ENCODE measurements around the gene NEMP2.
A peak's percentile ranks its signal among the peaks of the same experiment; 100 is the strongest.
"Not testable (repeated sequence)": the region's sequence is repeated elsewhere in the genome, so short reads cannot be mapped to it uniquely, and the experiment has no call there.

Gene NEMP2

DNA sequence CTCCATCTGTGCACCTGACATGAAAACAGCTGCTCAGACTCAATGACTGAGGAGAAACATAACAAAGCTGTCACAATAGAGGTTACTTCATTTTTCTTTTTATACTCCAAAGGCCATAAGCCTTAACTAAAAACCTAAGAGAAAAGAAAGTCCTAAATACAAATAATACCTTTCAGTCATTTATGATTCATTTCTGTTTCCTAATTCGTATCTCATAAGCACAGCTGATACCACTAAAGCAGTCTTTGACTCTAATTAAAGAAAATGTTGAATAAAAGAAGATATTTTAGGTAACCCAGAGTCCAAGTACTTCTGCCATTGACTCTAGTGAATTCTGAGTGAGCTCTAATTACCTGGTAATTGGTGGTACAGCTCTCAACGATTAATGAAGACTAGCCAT lies 20.6 kb downstream of the NEMP2 start:
- peaks cover 8 to 33% (median 20%) of the 10 kb centered on the region in 4 experiments for H3K4me1 ChIP-seq (ENCODE audit: control extremely low read depth in 1 of 4, control insufficient read depth in 4 of 4, insufficient read depth in 4 of 4, low read length in 3 of 4)
- DNase-seq = no peak
- H3K27me3 ChIP-seq (replicated peaks in 2 of 5; ENCODE audit: control insufficient read depth in 4 of 5, insufficient read depth in 5 of 5, low read length in 4 of 5) = no peaks in the 10 kb centered on the region
- H3K36me3 ChIP-seq (ENCODE audit: control insufficient read depth in 4 of 4, insufficient read depth in 4 of 4, low read length in 3 of 4) = peaks cover 2 to 32% (median 8%) of the 10 kb centered on the region in 4 experiments
- no peaks in the 10 kb centered on the region for H3K9me3 ChIP-seq (ENCODE audit: control extremely low read depth in 1 of 5, control insufficient read depth in 4 of 5, insufficient read depth in 2 of 5, low read depth in 1 of 5, low read length in 4 of 5)
- WGBS (ENCODE audit: insufficient coverage) = no CpG with 5 or more reads among the region's 2 CpGs
- POLR2A ChIA-PET = no interaction called here
- no peak overlapping the region for H3K27ac ChIP-seq (ENCODE audit: insufficient read depth in 1 of 2, low read depth in 1 of 2, low read length in 2 of 2, poor library complexity in 1 of 2, severe bottlenecking in 2 of 2)
- CTCF ChIA-PET = interaction anchor here (1.0 to 6.1 kb wide), 2 partner anchors 15 to 132 kb away, joined by 3 to 44 read pairs; no protein-coding TSS in a partner anchor
- no peak overlapping the region for H3K4me3 ChIP-seq (ENCODE audit: control insufficient read depth in 1 of 7, extremely low read depth in 1 of 7, insufficient read depth in 4 of 7, low read depth in 2 of 7, low read length in 6 of 7)

DNA sequence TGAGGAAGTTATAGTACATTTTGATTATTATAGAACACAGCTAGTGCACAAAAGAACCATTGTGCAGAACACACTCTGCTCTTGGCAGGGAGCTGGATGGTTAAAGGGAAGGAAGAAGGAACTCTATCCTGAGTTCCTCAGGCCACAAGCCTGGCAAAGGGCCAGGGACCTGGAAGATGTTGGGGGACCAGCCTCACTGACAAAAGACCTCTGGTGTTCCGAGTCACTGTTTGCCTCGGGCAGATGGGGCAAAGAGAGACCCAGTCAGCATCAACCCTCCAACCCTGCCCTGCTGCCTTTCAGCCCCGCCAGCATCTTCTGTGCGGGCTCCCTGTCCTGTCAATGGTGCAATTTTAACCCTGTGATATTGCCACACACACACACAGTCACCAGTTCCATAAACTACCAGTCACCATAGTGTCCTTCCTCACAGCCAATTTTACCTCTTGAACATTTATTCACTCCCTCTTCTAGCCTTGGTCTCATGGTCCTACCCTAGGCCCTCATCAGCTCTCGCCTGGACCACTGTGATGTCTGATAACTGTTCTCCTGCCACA lies 21.9 kb downstream of the NEMP2 start:
- ChIA-PET POLR2A (no interaction called here), CTCF (interaction anchor here (0.6 to 6.1 kb wide), 8 partner anchors 8 to 184 kb away, joined by 3 to 44 read pairs (median 5); no protein-coding TSS in a partner anchor)
- WGBS (ENCODE audit: insufficient coverage) = 54% methylated on average over 4 of the region's 5 CpGs
- Histone ChIP-seq H3K27ac (ENCODE audit: insufficient read depth in 1 of 2, low read depth in 1 of 2, low read length in 2 of 2, poor library complexity in 1 of 2, severe bottlenecking in 2 of 2) (no peak overlapping the region), H3K9me3 (ENCODE audit: control extremely low read depth in 1 of 5, control insufficient read depth in 4 of 5, insufficient read depth in 2 of 5, low read depth in 1 of 5, low read length in 4 of 5) (no peaks in the 10 kb centered on the region), H3K4me1 (ENCODE audit: control extremely low read depth in 1 of 4, control insufficient read depth in 4 of 4, insufficient read depth in 4 of 4, low read length in 3 of 4) (peaks cover 8 to 33% (median 20%) of the 10 kb centered on the region in 4 experiments), H3K36me3 (ENCODE audit: control insufficient read depth in 4 of 4, insufficient read depth in 4 of 4, low read length in 3 of 4) (peaks cover 2 to 40% (median 14%) of the 10 kb centered on the region in 4 experiments), H3K4me3 (ENCODE audit: control insufficient read depth in 1 of 7, extremely low read depth in 1 of 7, insufficient read depth in 4 of 7, low read depth in 2 of 7, low read length in 6 of 7) (no peak overlapping the region), H3K27me3 (replicated peaks in 2 of 5; ENCODE audit: control insufficient read depth in 4 of 5, insufficient read depth in 5 of 5, low read length in 4 of 5) (no peaks in the 10 kb centered on the region)
- DNase-seq = no peak

DNA sequence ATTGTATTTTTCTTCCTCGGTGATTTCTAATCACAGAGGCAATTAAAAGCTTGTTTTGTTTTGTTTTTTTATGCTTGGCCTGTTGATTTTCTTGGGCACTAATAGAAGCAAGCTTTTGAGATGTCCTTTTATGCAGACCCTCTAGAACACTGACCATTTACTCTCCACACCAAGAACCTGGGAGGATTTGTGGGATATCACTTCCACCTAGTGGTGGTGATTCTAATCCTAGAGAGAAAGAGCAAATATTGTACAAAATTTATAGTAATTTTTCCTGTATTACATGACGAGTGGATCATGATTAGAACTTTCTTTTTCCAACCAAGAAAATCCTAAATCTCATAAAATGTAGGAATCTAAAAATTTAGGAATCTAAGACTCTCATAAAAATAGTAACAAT lies 23.4 kb downstream of the NEMP2 start:
- ChIA-PET POLR2A (no interaction called here), CTCF (interaction anchor here (0.6 to 6.1 kb wide), 10 partner anchors 9 to 166 kb away, joined by 3 to 44 read pairs (median 5); no protein-coding TSS in a partner anchor)
- no peak overlapping the region for H3K27ac ChIP-seq (ENCODE audit: insufficient read depth in 1 of 2, low read depth in 1 of 2, low read length in 2 of 2, poor library complexity in 1 of 2, severe bottlenecking in 2 of 2)
- no peaks in the 10 kb centered on the region for H3K27me3 ChIP-seq (replicated peaks in 2 of 5; ENCODE audit: control insufficient read depth in 4 of 5, insufficient read depth in 5 of 5, low read length in 4 of 5)
- H3K4me1 ChIP-seq (ENCODE audit: control extremely low read depth in 1 of 4, control insufficient read depth in 4 of 4, insufficient read depth in 4 of 4, low read length in 3 of 4) = peaks cover 7 to 33% (median 16%) of the 10 kb centered on the region in 4 experiments
- peak in 2 of 3 donors; percentile 28 to 31 for DNase-seq
- H3K9me3 ChIP-seq (ENCODE audit: control extremely low read depth in 1 of 5, control insufficient read depth in 4 of 5, insufficient read depth in 2 of 5, low read depth in 1 of 5, low read length in 4 of 5) = no peaks in the 10 kb centered on the region
- WGBS (ENCODE audit: insufficient coverage) = no CpG with 5 or more reads among the region's 2 CpGs
- H3K4me3 ChIP-seq (ENCODE audit: control insufficient read depth in 1 of 7, extremely low read depth in 1 of 7, insufficient read depth in 4 of 7, low read depth in 2 of 7, low read length in 6 of 7) = no peak overlapping the region
- peaks cover 0 to 42% (median 23%) of the 10 kb centered on the region in 4 experiments for H3K36me3 ChIP-seq (ENCODE audit: control insufficient read depth in 4 of 4, insufficient read depth in 4 of 4, low read length in 3 of 4)

DNA sequence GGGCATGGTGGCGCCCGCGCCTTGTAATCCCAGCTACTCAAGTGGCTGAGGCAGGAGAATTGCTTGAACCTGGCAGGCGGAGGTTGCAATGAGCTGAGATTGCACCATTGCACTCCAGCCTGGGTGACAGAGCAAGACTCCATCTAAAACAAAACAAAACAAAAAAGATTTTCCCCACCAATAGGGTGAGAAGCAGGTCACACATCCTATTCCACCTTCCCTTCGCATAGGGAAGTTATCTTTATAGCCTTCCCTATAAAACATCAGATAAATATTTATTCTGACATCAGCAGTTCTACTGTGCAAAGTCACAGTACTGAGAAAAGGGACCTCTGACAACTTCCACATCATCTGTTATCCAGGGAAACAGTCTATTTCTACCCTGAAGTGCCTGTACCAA lies 24.6 kb downstream of the NEMP2 start:
- H3K27ac ChIP-seq (ENCODE audit: insufficient read depth in 1 of 2, low read depth in 1 of 2, low read length in 2 of 2, poor library complexity in 1 of 2, severe bottlenecking in 2 of 2); H3K9me3 ChIP-seq (ENCODE audit: control extremely low read depth in 1 of 5, control insufficient read depth in 4 of 5, insufficient read depth in 2 of 5, low read depth in 1 of 5, low read length in 4 of 5); DNase-seq; H3K27me3 ChIP-seq (replicated peaks in 2 of 5; ENCODE audit: control insufficient read depth in 4 of 5, insufficient read depth in 5 of 5, low read length in 4 of 5); H3K4me3 ChIP-seq (ENCODE audit: control insufficient read depth in 1 of 7, extremely low read depth in 1 of 7, insufficient read depth in 4 of 7, low read depth in 2 of 7, low read length in 6 of 7): not testable (repeated sequence)
- 98% methylated on average over 5 of the region's 5 CpGs for WGBS (ENCODE audit: insufficient coverage)
- Histone ChIP-seq H3K4me1 (ENCODE audit: control extremely low read depth in 1 of 4, control insufficient read depth in 4 of 4, insufficient read depth in 4 of 4, low read length in 3 of 4) (peaks cover 0 to 21% (median 9%) of the 10 kb centered on the region in 4 experiments), H3K36me3 (ENCODE audit: control insufficient read depth in 4 of 4, insufficient read depth in 4 of 4, low read length in 3 of 4) (peaks cover 0 to 53% (median 32%) of the 10 kb centered on the region in 4 experiments)
- ChIA-PET POLR2A (interaction anchor here (0.5 kb wide), 1 partner anchor 119 kb away, joined by 3 read pairs; no protein-coding TSS in a partner anchor), CTCF (interaction anchor here (1.1 to 6.1 kb wide), 8 partner anchors 8 to 422 kb away, joined by 3 to 44 read pairs (median 4); no protein-coding TSS in a partner anchor)

DNA sequence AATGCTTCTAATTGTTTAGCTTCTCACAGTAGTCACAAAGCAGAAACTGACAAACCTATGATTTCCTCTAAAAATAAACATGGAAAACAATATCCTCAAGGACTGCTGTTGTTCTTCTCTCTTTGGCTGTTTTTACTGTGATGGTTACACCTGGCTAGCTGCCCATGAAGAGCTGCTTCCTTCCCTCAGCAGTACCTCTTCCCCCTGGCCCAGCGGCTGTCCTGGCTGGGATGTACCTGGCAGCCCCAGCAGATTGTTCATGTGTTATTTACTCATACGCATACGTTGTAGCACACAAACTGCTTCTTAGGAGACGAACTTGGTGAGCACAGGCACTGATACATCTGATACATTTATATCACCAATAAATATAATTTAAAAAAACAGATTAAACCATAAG lies 27.4 kb downstream of the NEMP2 start:
- H3K4me1 ChIP-seq (ENCODE audit: control extremely low read depth in 1 of 4, control insufficient read depth in 4 of 4, insufficient read depth in 4 of 4, low read length in 3 of 4) = peaks cover 0 to 8% (median 0%) of the 10 kb centered on the region in 4 experiments
- no peaks in the 10 kb centered on the region for H3K9me3 ChIP-seq (ENCODE audit: control extremely low read depth in 1 of 5, control insufficient read depth in 4 of 5, insufficient read depth in 2 of 5, low read depth in 1 of 5, low read length in 4 of 5)
- ChIA-PET POLR2A (no interaction called here), CTCF (interaction anchor here (1.1 kb wide), 1 partner anchor 89 kb away, joined by 3 read pairs; no protein-coding TSS in a partner anchor)
- no peaks in the 10 kb centered on the region for H3K27me3 ChIP-seq (replicated peaks in 2 of 5; ENCODE audit: control insufficient read depth in 4 of 5, insufficient read depth in 5 of 5, low read length in 4 of 5)
- H3K36me3 ChIP-seq (ENCODE audit: control insufficient read depth in 4 of 4, insufficient read depth in 4 of 4, low read length in 3 of 4) = peaks cover 6 to 61% (median 44%) of the 10 kb centered on the region in 4 experiments
- 36% methylated on average over 1 of the region's 4 CpGs for WGBS (ENCODE audit: insufficient coverage)
- no peak for DNase-seq
- H3K4me3 ChIP-seq (ENCODE audit: control insufficient read depth in 1 of 7, extremely low read depth in 1 of 7, insufficient read depth in 4 of 7, low read depth in 2 of 7, low read length in 6 of 7) = no peak overlapping the region
- peak overlapping the region in 1 of 2 experiments; percentile 1 for H3K27ac ChIP-seq (ENCODE audit: insufficient read depth in 1 of 2, low read depth in 1 of 2, low read length in 2 of 2, poor library complexity in 1 of 2, severe bottlenecking in 2 of 2)

DNA sequence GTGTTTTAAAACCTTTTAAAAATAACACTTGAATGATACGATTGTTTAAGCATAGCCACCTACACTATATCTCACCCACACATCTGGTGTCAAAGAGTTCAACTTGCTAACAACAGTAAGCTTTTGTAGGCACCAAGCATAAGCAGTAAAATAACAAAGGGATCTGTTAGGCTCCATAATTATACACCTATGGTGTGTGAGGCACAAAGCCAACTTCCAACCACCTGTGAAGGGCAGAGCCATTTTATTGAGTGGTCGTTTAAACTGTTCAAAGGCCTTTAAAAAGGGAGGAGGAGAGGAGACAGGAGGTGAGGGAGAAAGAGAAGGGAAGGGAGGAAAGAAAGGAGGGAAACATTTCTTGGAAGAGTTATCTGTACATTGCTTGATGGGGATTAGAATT lies 27.9 kb downstream of the NEMP2 start:
- Histone ChIP-seq H3K36me3 (ENCODE audit: control insufficient read depth in 4 of 4, insufficient read depth in 4 of 4, low read length in 3 of 4) (peaks cover 6 to 65% (median 47%) of the 10 kb centered on the region in 4 experiments), H3K27me3 (replicated peaks in 2 of 5; ENCODE audit: control insufficient read depth in 4 of 5, insufficient read depth in 5 of 5, low read length in 4 of 5) (no peaks in the 10 kb centered on the region), H3K4me3 (ENCODE audit: control insufficient read depth in 1 of 7, extremely low read depth in 1 of 7, insufficient read depth in 4 of 7, low read depth in 2 of 7, low read length in 6 of 7) (no peak overlapping the region), H3K27ac (ENCODE audit: insufficient read depth in 1 of 2, low read depth in 1 of 2, low read length in 2 of 2, poor library complexity in 1 of 2, severe bottlenecking in 2 of 2) (peak overlapping the region in 1 of 2 experiments; percentile 1), H3K9me3 (ENCODE audit: control extremely low read depth in 1 of 5, control insufficient read depth in 4 of 5, insufficient read depth in 2 of 5, low read depth in 1 of 5, low read length in 4 of 5) (no peaks in the 10 kb centered on the region), H3K4me1 (ENCODE audit: control extremely low read depth in 1 of 4, control insufficient read depth in 4 of 4, insufficient read depth in 4 of 4, low read length in 3 of 4) (peaks cover 0 to 6% (median 0%) of the 10 kb centered on the region in 4 experiments)
- ChIA-PET POLR2A (no interaction called here), CTCF (interaction anchor here (1.1 kb wide), 1 partner anchor 88 kb away, joined by 3 read pairs; no protein-coding TSS in a partner anchor)
- WGBS (ENCODE audit: insufficient coverage) = no CpG with 5 or more reads among the region's 2 CpGs
- DNase-seq = no peak

DNA sequence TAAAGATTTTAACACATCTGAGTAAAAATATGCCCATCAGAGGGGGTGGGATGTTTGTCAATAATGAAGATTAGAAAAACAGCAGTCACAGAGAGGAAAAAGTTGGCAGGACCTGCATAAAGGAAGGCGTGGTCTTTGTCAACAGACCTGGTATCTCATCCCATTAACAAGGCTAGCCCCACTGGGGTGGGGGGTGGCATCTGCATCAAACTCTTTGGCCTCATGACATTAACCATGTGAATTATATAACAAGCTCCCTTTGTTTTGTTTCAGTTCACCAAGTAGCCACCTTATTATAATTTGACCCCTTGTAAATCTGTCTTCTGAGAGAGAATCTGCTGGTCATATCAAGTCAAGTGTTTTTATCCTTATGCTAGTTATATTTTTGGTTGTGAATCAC lies 28.8 kb downstream of the NEMP2 start:
- Histone ChIP-seq H3K4me3 (ENCODE audit: control insufficient read depth in 1 of 7, extremely low read depth in 1 of 7, insufficient read depth in 4 of 7, low read depth in 2 of 7, low read length in 6 of 7) (no peak overlapping the region), H3K4me1 (ENCODE audit: control extremely low read depth in 1 of 4, control insufficient read depth in 4 of 4, insufficient read depth in 4 of 4, low read length in 3 of 4) (peaks cover 0 to 6% (median 0%) of the 10 kb centered on the region in 4 experiments), H3K27ac (ENCODE audit: insufficient read depth in 1 of 2, low read depth in 1 of 2, low read length in 2 of 2, poor library complexity in 1 of 2, severe bottlenecking in 2 of 2) (no peak overlapping the region), H3K9me3 (ENCODE audit: control extremely low read depth in 1 of 5, control insufficient read depth in 4 of 5, insufficient read depth in 2 of 5, low read depth in 1 of 5, low read length in 4 of 5) (no peaks in the 10 kb centered on the region), H3K36me3 (ENCODE audit: control insufficient read depth in 4 of 4, insufficient read depth in 4 of 4, low read length in 3 of 4) (peaks cover 9 to 71% (median 51%) of the 10 kb centered on the region in 4 experiments), H3K27me3 (replicated peaks in 2 of 5; ENCODE audit: control insufficient read depth in 4 of 5, insufficient read depth in 5 of 5, low read length in 4 of 5) (no peaks in the 10 kb centered on the region)
- POLR2A ChIA-PET = no interaction called here
- CTCF ChIA-PET = no interaction called here
- no peak for DNase-seq
- no CpG with 5 or more reads among the region's 1 CpG for WGBS (ENCODE audit: insufficient coverage)
